ENCODE results near the gene CRIP2.

Gene CRIP2, protein sequence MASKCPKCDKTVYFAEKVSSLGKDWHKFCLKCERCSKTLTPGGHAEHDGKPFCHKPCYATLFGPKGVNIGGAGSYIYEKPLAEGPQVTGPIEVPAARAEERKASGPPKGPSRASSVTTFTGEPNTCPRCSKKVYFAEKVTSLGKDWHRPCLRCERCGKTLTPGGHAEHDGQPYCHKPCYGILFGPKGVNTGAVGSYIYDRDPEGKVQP

DNA sequence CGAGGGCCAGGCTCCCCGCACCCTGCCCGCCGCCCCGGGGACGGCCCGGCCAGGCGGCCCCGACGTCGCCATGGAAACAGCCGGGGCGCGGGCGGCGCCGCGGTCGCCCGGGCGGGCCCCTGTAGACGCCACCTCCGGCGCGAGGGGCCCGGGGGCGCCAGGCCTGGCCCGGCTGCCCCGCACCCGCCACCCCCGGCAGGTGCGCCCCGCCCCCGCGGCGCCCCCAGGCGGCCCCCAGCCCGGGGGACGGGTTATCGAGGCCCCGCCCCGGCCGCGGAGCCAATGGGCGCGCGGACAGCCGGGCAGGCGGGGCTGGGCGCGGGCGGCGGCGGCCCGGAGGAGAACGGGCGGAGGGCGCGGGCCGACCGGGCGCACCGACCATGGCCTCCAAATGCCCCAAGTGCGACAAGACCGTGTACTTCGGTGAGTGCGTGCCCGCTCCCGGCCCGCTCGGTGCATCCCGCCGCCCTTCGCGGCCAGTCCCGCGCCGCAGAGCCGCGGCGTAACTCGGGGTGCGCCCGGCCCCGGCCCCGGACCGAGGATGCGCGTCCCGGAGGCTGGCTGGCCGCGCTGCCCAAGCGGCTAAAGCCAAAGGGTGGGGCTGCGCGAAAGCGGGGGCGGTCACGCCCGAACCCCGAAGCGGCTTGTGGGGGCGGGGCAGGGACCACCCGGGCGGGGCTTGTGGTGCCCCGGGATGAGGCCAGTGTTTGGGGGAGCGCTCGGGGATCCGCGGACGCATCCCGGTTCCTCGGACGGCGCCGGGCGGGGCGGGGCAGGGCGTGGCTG, at the start of gene CRIP2:
TSS of gene CRIP2 (plus strand) at position 339 of the 786 bp plus-strand sequence. CDS start at position 381, 42 bp downstream.
- peak within 1 kb of the TSS; percentile 55 for H3K4me3 ChIP-seq (ENCODE audit: low read depth, low read length)

DNA sequence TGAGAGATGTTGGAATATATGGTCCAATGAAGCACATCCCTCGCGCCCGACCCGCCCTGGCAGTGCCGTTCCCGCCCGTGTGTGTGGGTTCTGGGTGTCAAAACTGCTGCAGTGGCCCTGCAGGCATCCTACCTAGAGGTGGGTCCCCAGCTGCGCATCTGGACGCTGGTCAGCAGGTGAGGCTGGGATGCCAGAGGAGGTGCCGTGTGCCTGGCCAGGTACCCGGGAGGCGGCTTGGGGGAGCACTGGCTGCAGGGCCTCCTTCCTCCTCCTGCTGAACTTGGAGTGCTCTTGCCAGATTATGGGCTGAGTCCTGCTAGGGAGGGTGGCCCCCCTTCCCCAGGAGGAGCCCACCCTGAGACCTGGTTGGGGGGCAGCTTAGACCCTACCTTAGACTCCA, 49.8 kb upstream of the CRIP2 start:
- TF ChIP-seq, protein P1, sequence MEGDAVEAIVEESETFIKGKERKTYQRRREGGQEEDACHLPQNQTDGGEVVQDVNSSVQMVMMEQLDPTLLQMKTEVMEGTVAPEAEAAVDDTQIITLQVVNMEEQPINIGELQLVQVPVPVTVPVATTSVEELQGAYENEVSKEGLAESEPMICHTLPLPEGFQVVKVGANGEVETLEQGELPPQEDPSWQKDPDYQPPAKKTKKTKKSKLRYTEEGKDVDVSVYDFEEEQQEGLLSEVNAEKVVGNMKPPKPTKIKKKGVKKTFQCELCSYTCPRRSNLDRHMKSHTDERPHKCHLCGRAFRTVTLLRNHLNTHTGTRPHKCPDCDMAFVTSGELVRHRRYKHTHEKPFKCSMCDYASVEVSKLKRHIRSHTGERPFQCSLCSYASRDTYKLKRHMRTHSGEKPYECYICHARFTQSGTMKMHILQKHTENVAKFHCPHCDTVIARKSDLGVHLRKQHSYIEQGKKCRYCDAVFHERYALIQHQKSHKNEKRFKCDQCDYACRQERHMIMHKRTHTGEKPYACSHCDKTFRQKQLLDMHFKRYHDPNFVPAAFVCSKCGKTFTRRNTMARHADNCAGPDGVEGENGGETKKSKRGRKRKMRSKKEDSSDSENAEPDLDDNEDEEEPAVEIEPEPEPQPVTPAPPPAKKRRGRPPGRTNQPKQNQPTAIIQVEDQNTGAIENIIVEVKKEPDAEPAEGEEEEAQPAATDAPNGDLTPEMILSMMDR (IDR thresholded peaks at IDR 0.05; ENCODE audit: low read depth, low read length) = no peak
- H3K4me3 ChIP-seq (ENCODE audit: low read depth, low read length) = no peak overlapping the region

More for the DNA sequence above, at the start of gene CRIP2:
- TF ChIP-seq, protein P1 (IDR thresholded peaks at IDR 0.05; ENCODE audit: low read depth, low read length) = no peak

DNA sequence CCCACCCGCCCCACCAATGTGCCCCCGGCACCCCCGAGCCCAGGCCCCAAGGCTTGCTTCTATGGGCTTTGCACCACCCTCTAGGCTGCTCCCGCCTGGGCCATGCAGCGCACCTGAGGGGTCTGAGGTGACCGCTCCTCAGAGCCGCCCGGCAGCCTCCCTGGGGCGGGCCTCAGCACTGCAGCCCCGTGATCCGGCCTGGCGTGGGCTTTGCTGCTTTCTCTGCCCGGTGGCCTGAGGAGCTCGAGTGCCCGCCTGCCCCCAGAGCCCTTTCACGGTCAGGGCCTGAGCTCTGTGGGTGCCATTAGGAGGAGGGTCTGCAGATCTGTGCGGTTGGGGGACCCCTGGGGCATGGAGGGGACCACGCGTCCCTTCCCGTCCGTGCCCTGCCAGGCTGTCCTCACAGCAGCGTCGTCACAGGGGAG, 48.8 kb upstream of the CRIP2 start:
- TF ChIP-seq, protein P1 (IDR thresholded peaks at IDR 0.05; ENCODE audit: low read depth, low read length) = no peak
- H3K4me3 ChIP-seq (ENCODE audit: low read depth, low read length) = no peak overlapping the region

DNA sequence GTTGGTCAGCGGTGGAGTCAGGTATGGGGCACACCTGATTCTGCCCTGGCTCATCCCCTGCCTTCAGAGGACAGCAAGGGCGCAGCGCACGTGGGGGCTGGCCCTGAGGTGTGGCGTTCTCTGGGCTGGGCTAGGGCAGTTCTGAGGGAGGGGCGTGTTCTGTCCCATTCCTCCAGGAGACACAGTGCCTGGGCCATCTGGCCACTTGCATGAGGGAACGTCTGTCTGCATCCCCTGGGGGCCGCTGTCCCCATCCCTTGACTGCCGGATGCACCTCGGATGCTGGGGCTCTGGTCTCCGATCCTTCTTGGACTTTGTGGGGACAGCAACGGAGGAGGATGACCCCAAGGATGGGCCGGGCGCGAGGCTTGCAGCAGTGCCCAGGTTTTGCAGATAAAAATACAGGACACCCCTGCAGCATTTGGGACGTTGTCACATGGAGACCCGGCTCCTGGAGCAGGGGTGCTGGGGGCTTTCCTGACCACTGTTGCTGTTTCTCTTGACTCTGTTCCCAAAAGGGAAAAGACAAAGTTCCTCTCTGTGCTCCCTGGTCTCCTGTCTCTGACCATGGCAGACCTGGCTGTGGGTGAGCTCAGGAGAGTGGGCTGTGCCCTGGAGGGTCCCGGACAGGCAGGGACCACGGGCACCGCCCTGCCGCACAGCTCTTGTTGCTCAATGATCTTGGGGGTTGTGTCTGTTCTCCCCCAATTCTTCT, 48.0 kb upstream of the CRIP2 start:
- H3K4me3 ChIP-seq (ENCODE audit: low read depth, low read length) = no peak overlapping the region
- TF ChIP-seq, protein P1 (IDR thresholded peaks at IDR 0.05; ENCODE audit: low read depth, low read length) = no peak

DNA sequence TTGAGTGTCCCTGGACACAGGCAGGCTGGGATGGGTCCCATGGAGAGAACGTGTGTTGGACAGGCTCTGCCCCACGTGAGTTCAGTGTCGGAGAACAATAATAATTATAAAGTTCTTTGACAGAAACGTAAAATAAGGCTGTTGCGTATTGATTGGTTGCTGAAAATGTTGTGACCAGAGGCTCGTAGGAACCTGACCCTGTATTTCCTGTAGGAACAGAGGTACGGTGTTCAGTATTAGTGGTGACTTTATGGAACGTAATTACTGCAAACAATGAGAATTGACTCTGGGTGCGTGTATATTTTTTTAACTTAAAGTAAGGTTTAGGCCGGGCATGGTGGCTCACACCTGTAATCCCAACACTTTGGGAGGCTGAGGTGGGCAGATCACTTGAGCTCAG, 47.2 kb upstream of the CRIP2 start:
- TF ChIP-seq, protein P1 (IDR thresholded peaks at IDR 0.05; ENCODE audit: low read depth, low read length) = no peak
- H3K4me3 ChIP-seq (ENCODE audit: low read depth, low read length) = no peak overlapping the region

DNA sequence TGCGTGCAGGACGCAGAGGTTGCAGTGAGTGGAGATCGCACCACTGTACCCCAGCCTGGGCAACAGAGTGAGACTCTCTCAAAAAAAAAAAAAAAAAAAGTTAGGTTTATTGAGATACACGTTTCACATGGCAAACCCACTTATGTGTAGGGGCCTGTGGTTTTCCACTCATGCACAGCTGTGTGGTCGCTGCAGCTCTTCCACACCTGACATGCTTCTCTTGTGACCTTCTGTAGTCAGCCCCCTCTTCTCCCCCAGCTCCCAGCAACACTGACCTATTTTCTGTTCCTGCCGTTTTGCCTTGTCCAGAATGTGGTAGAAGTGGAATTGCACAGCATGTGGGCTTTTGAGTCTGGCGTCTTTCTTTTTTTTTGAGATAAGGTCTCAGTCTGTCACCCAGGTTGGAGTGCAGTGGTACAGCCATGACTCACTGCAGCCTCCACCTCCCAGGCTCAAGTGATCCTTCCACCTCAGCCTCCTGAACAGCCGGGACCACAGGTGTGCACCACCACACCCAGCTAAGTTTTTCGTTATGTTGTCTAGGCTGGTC, 46.6 kb upstream of the CRIP2 start:
- no peak overlapping the region for H3K4me3 ChIP-seq (ENCODE audit: low read depth, low read length)
- TF ChIP-seq, protein P1 (IDR thresholded peaks at IDR 0.05; ENCODE audit: low read depth, low read length) = no peak

Data from WI38 (cell line).